SK-N-SH (cell line): ENCODE data around the gene EEF1A2. TPM values are rescaled to one million over a fixed set of nuclear protein-coding genes. Genes with fewer than 3 reads are reported as not detected.

ENCODE experiments used
- CTCF ChIA-PET: fragments of 300-600, 350-600 bp; formaldehyde crosslinking; extraction: SDS; loops from one replicate; lab custom pipeline; 2021; lab: Yijun Ruan, JAX
- POLR2A ChIA-PET: fragments of 350-600 bp; sonication (Branson Sonifier 250); formaldehyde crosslinking; extraction: SDS; loops from one replicate; lab custom pipeline; 2020; ENCODE audit warnings: antibody characterized with exemption, inconsistent platforms; lab: Yijun Ruan, JAX
- DNase-seq: peaks from one replicate; pipeline ENCODE4 v3.0.0; 2012
- H2AFZ ChIP-seq: fragments of 200-600 bp; sonication (generic); 2 replicates; pipeline ENCODE4 v1.8.1; 2016; ENCODE audit warnings: antibody characterized with exemption, mild to moderate bottlenecking, low read depth
- H3F3A ChIP-seq: fragments of 200-600 bp; sonication (generic); replicated peaks from 2 replicates; pipeline ENCODE3; 2016; ENCODE audit warnings: antibody characterized with exemption, mild to moderate bottlenecking; ENCODE audit not compliant: insufficient read depth
- H3K27ac ChIP-seq, 2 experiments: fragments of 200-500 bp in 1 of 2; fragments of 200-600 bp in 1 of 2; sonication (Bioruptor generic) in 1 of 2; sonication (generic), shearing (Covaris generic) in 1 of 2; 2 replicates each; pipeline versions ENCODE4 v1.5.1 to v1.6.1; 2014 to 2016; ENCODE audit warnings: low read depth in 2 of 2, inconsistent platforms in 1 of 2, low read length in 1 of 2, mild to moderate bottlenecking in 1 of 2, mixed read lengths in 1 of 2
- H3K27me3 ChIP-seq: fragments of 200-600 bp; sonication (generic), shearing (Covaris generic); 2 replicates; pipeline ENCODE4 v1.6.1; 2016; ENCODE audit warnings: mixed run types; ENCODE audit not compliant: insufficient read depth
- H3K36me3 ChIP-seq, 2 experiments: fragments of 200-500 bp in 1 of 2; fragments of 200-600 bp in 1 of 2; sonication (Bioruptor generic) in 1 of 2; sonication (generic) in 1 of 2; replicated peaks in 1 of 2; 2 replicates each; pipeline versions ENCODE3 to v1.5.1; 2014 to 2016; ENCODE audit warnings: low read length in 1 of 2, mild to moderate bottlenecking in 1 of 2; ENCODE audit not compliant: insufficient read depth in 2 of 2, control insufficient read depth in 1 of 2
- H3K4me1 ChIP-seq, 2 experiments: fragments of 200-500 bp in 1 of 2; fragments of 200-600 bp in 1 of 2; sonication (Bioruptor generic) in 1 of 2; sonication (generic), shearing (Covaris generic) in 1 of 2; 2 replicates each; pipeline versions ENCODE4 v1.5.1 to v1.6.1; 2014 to 2016; ENCODE audit warnings: low read depth in 1 of 2, low read length in 1 of 2, mixed run types in 1 of 2; ENCODE audit not compliant: insufficient read depth in 2 of 2, control insufficient read depth in 1 of 2
- H3K4me2 ChIP-seq: fragments of 200-600 bp; sonication (generic), shearing (Covaris generic); 2 replicates; pipeline ENCODE4 v1.6.1; 2017; ENCODE audit warnings: mixed run types
- H3K4me3 ChIP-seq, 2 experiments: fragments of 200-500 bp in 1 of 2; fragments of 200-600 bp in 1 of 2; sonication (Bioruptor generic) in 1 of 2; sonication (generic), shearing (Covaris generic) in 1 of 2; 2 replicates each; pipeline versions ENCODE4 v1.5.1 to v1.8.1; 2014 to 2016; ENCODE audit warnings: low read depth in 2 of 2, inconsistent platforms in 1 of 2, low read length in 1 of 2, mild to moderate bottlenecking in 1 of 2, mixed read lengths in 1 of 2, moderate library complexity in 1 of 2
- H3K79me2 ChIP-seq: fragments of 200-600 bp; sonication (generic); 2 replicates; pipeline ENCODE4 v1.8.1; 2017; ENCODE audit warnings: mild to moderate bottlenecking; ENCODE audit not compliant: insufficient read depth
- H3K9ac ChIP-seq: fragments of 200-600 bp; sonication (generic); 2 replicates; pipeline ENCODE4 v1.6.1; 2017; ENCODE audit warnings: mixed run types
- H3K9me2 ChIP-seq: fragments of 200-600 bp; sonication (generic); 2 replicates; pipeline ENCODE4 v1.6.1; 2017; ENCODE audit warnings: mixed run types
- H3K9me3 ChIP-seq: fragments of 200-600 bp; sonication (generic); 2 replicates; pipeline ENCODE4 v1.6.1; 2017; ENCODE audit warnings: mixed run types, mild to moderate bottlenecking, moderate library complexity
- H4K20me1 ChIP-seq: fragments of 200-600 bp; sonication (generic); 2 replicates; pipeline ENCODE4 v1.6.1; 2017; ENCODE audit warnings: mild to moderate bottlenecking, mixed run types; ENCODE audit not compliant: insufficient read depth
- CTCF ChIP-seq: fragments of 200-600 bp; sonication (generic); IDR thresholded peaks from 2 replicates; pipeline ENCODE4 v1.6.1; 2017; ENCODE audit warnings: antibody characterized with exemption, mild to moderate bottlenecking, moderate library complexity
- FOXM1 ChIP-seq: IDR thresholded peaks from 2 replicates; pipeline ENCODE4 v1.4.0; 2012; ENCODE audit warnings: low read depth, mild to moderate bottlenecking
- GATA2 ChIP-seq: sonication (generic); formaldehyde crosslinking; IDR thresholded peaks from 2 replicates; pipeline ENCODE4 v1.5.0; 2020; ENCODE audit warnings: mild to moderate bottlenecking, missing genetic modification reagents
- RAD21 ChIP-seq: IDR thresholded peaks from 2 replicates; pipeline ENCODE4 v1.6.1; 2012; ENCODE audit warnings: mild to moderate bottlenecking, low read length
- WGBS: methylation state at CpG from one replicate; pipeline ENCODE4 v1.1.6; 2017; ENCODE audit warnings: low lambda C conversion rate; 5-methylcytosine and 5-hydroxymethylcytosine counted together
- polyA plus RNA-seq, 3 experiments: library from polyadenylated mRNA; depleted of rRNA; stranded (reverse); fragments of >200 nt; gene quantifications; 2 replicates each; pipeline ENCODE4 v1.2.3, GENCODE V29; 2012
- TF ChIP-seq, protein P1 (sequence below): fragments of 150-350 bp; IDR thresholded peaks from 2 replicates; pipeline ENCODE4 v1.6.1; 2017; ENCODE audit warnings: antibody characterized with exemption, low read length, low read depth, borderline replicate concordance
- TF ChIP-seq, protein P2 (sequence below): IDR thresholded peaks from 2 replicates; pipeline ENCODE4 v1.6.1; 2012; ENCODE audit warnings: mild to moderate bottlenecking, low read depth, low read length, moderate library complexity

Gene EEF1A2
- polyA plus RNA-seq, 1 of the 3 experiments (the other 2 are of a cell fraction), result 16.5 TPM

DNA sequence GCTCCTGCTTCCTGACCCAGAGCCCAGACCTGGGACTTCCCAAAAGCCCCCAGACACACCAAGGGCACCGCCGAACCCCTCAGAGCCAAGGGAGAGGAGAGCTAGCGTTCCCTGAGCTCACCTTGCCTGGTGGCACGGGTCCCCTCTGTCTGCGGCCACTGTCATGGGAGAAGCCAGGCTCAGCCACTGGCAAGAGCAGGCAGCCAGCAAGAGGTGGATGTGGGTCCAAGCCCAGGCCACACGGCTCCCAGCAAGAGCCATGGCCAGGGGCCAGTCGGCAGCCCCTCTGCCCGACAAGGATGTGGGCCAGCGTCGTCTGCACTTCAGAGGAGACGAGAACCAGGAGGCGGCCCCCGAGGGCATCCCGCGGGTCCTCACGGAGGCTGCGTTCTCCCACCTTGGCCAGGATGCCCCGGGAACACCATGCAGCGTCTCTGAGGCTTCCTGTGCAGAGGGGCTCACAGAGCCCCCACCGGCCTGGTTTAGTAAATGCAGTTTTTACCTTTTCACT, 19.5 kb upstream of the EEF1A2 start:
- Histone ChIP-seq H4K20me1 (peaks cover 22% of the 10 kb centered on the region), H3K4me1 (peaks cover 4 to 26% of the 10 kb centered on the region in 2 experiments; a peak in 3 of 4 replicates), H3K4me3 (no peak overlapping the region), H3K9me2 (no peaks in the 10 kb centered on the region), H3K36me3 (peaks cover 9 to 13% of the 10 kb centered on the region in 2 experiments), H3K9ac (no peak overlapping the region), H3K9me3 (no peaks in the 10 kb centered on the region), H3K27ac (no peak overlapping the region), H3F3A (peaks cover 4% of the 10 kb centered on the region), H3K4me2 (no peak overlapping the region), H3K27me3 (no peaks in the 10 kb centered on the region), H3K79me2 (peaks cover 21% of the 10 kb centered on the region), H2AFZ (no peak overlapping the region)
- TF ChIP-seq, protein P1, sequence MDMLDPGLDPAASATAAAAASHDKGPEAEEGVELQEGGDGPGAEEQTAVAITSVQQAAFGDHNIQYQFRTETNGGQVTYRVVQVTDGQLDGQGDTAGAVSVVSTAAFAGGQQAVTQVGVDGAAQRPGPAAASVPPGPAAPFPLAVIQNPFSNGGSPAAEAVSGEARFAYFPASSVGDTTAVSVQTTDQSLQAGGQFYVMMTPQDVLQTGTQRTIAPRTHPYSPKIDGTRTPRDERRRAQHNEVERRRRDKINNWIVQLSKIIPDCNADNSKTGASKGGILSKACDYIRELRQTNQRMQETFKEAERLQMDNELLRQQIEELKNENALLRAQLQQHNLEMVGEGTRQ, result no peak
- TF ChIP-seq GATA2 (no peak), CTCF (no peak), RAD21 (peak; percentile 24; the same call in 1 of the 2 replicates), FOXM1 (no peak)
- TF ChIP-seq, protein P2, sequence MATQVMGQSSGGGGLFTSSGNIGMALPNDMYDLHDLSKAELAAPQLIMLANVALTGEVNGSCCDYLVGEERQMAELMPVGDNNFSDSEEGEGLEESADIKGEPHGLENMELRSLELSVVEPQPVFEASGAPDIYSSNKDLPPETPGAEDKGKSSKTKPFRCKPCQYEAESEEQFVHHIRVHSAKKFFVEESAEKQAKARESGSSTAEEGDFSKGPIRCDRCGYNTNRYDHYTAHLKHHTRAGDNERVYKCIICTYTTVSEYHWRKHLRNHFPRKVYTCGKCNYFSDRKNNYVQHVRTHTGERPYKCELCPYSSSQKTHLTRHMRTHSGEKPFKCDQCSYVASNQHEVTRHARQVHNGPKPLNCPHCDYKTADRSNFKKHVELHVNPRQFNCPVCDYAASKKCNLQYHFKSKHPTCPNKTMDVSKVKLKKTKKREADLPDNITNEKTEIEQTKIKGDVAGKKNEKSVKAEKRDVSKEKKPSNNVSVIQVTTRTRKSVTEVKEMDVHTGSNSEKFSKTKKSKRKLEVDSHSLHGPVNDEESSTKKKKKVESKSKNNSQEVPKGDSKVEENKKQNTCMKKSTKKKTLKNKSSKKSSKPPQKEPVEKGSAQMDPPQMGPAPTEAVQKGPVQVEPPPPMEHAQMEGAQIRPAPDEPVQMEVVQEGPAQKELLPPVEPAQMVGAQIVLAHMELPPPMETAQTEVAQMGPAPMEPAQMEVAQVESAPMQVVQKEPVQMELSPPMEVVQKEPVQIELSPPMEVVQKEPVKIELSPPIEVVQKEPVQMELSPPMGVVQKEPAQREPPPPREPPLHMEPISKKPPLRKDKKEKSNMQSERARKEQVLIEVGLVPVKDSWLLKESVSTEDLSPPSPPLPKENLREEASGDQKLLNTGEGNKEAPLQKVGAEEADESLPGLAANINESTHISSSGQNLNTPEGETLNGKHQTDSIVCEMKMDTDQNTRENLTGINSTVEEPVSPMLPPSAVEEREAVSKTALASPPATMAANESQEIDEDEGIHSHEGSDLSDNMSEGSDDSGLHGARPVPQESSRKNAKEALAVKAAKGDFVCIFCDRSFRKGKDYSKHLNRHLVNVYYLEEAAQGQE, result no peak
- WGBS, result 88% methylated on average over 9 of the region's 20 CpGs
- CTCF ChIA-PET, result interaction anchor here (1.0 to 8.7 kb wide), 5 partner anchors 14 to 84 kb away, joined by 3 to 82 read pairs (median 3); partner anchors contain the start of gene PTK6
- peak; percentile 70 for DNase-seq
- POLR2A ChIA-PET, result interaction anchor here (1.4 kb wide), 1 partner anchor 16 kb away, joined by 4 read pairs; no protein-coding TSS in a partner anchor
